B cell (primary cell): ENCODE results near the gene FAM3B. TPM values are rescaled to one million over a fixed set of nuclear protein-coding genes. Genes with fewer than 3 reads are reported as not detected.

Experiments
- ATAC-seq: fragments of 200-7000 bp; cut with Tn5 transposase; one replicate; pipeline ENCODE4 v1.10.0; 2021; ENCODE audit warnings: low read depth, mild to moderate bottlenecking, moderate number of reproducible peaks, moderate library complexity
- CTCF ChIA-PET: fragments of 350-600 bp; sonication (Branson Sonifier 250); formaldehyde crosslinking; loops from one replicate; lab custom pipeline; 2021; ENCODE audit warnings: antibody characterized with exemption, inconsistent platforms; lab: Charles Lee
- POLR2A ChIA-PET: fragments of 350-600 bp; sonication (Branson Sonifier 250); formaldehyde crosslinking; loops from one replicate; lab custom pipeline; 2021; ENCODE audit warnings: antibody characterized with exemption; lab: Charles Lee
- DNase-seq: peaks from one replicate; pipeline ENCODE4 v3.0.0; 2013
- H2AFZ ChIP-seq: 2 replicates; pipeline ENCODE4 v1.6.1; 2012; ENCODE audit warnings: mild to moderate bottlenecking, low read depth, low read length; ENCODE audit not compliant: insufficient read depth, poor library complexity, severe bottlenecking
- H3K27ac ChIP-seq, 2 donors: 1 replicate in 1 of 2; 2 replicates in 1 of 2; pipeline ENCODE4 v1.5.1; 2012 to 2013; ENCODE audit warnings: low read length in 2 of 2, mild to moderate bottlenecking in 2 of 2, moderate library complexity in 1 of 2
- H3K27me3 ChIP-seq, 4 experiments: fragments of 200-600 bp in 1 of 4; sonication (generic) in 1 of 4; replicated peaks in 1 of 4; 1 replicate in 2 of 4; 2 replicates in 2 of 4; pipeline versions ENCODE4 v1.6.1 to v1.7.0; 2013 to 2016; ENCODE audit warnings: low read length in 3 of 4, mild to moderate bottlenecking in 2 of 4, mixed read lengths in 1 of 4, moderate library complexity in 1 of 4; ENCODE audit not compliant: insufficient read depth in 4 of 4, control insufficient read depth in 3 of 4; ENCODE audit errors: control extremely low read depth in 1 of 4
- H3K36me3 ChIP-seq, 2 experiments: replicated peaks in 1 of 2; 1 replicate in 1 of 2; 2 replicates in 1 of 2; pipeline versions ENCODE4 v1.6.1 to v1.7.1; 2013; ENCODE audit warnings: low read length in 1 of 2; ENCODE audit not compliant: insufficient read depth in 2 of 2, control insufficient read depth in 1 of 2; ENCODE audit errors: control extremely low read depth in 1 of 2, extremely low read depth in 1 of 2
- H3K4me1 ChIP-seq, 2 donors: fragments of 200-600 bp in 1 of 2; sonication (generic) in 1 of 2; 1 replicate in 1 of 2; 2 replicates in 1 of 2; pipeline versions ENCODE4 v1.5.1 to v1.6.1; 2013 to 2017; ENCODE audit warnings: low read length in 2 of 2; ENCODE audit not compliant: control insufficient read depth in 2 of 2, insufficient read depth in 2 of 2
- H3K4me2 ChIP-seq: replicated peaks from 2 replicates; pipeline ENCODE3; 2012; ENCODE audit warnings: mild to moderate bottlenecking, low read depth, low read length; ENCODE audit not compliant: poor library complexity, severe bottlenecking
- H3K4me3 ChIP-seq, 5 experiments: fragments of 200-600 bp in 1 of 5; sonication (generic) in 1 of 5; 1 replicate in 3 of 5; 2 replicates in 2 of 5; pipeline versions ENCODE4 v1.5.1 to v1.7.0; 2011 to 2016; ENCODE audit warnings: low read length in 4 of 5, mild to moderate bottlenecking in 4 of 5, low read depth in 2 of 5, control low read depth in 1 of 5, moderate library complexity in 1 of 5; ENCODE audit not compliant: insufficient read depth in 1 of 5; ENCODE audit errors: control extremely low read depth in 1 of 5, extremely low read depth in 1 of 5
- H3K79me2 ChIP-seq: fragments of 200-600 bp; sonication (generic); one replicate; pipeline ENCODE4 v1.6.0; 2016; ENCODE audit warnings: low read length; ENCODE audit not compliant: control insufficient read depth, insufficient read depth
- H3K9ac ChIP-seq: fragments of 200-600 bp; sonication (generic); 2 replicates; pipeline ENCODE4 v1.6.1; 2017; ENCODE audit warnings: mild to moderate bottlenecking, low read length, moderate library complexity
- H3K9me3 ChIP-seq, 3 donors: one replicate each; pipeline versions ENCODE4 v1.6.1 to v1.7.1; 2013; ENCODE audit warnings: low read length in 2 of 3; ENCODE audit not compliant: control insufficient read depth in 2 of 3, insufficient read depth in 1 of 3; ENCODE audit errors: control extremely low read depth in 1 of 3
- H4K20me1 ChIP-seq: 2 replicates; pipeline ENCODE4 v1.6.0; 2012; ENCODE audit warnings: mild to moderate bottlenecking, low read length; ENCODE audit not compliant: insufficient read depth, control insufficient read depth, poor library complexity, severe bottlenecking
- H3K27ac Mint-ChIP-seq: one replicate; pipeline ENCODE4 v1.8.0; 2021; ENCODE audit warnings: mixed read lengths
- H3K27me3 Mint-ChIP-seq: one replicate; pipeline ENCODE4 v1.8.0; 2021; ENCODE audit warnings: mixed read lengths
- H3K4me1 Mint-ChIP-seq: one replicate; pipeline ENCODE4 v1.8.0; 2021; ENCODE audit warnings: mixed read lengths
- H3K4me3 Mint-ChIP-seq: one replicate; pipeline ENCODE4 v1.8.0; 2021; ENCODE audit warnings: mixed read lengths
- H3K9me3 Mint-ChIP-seq: one replicate; pipeline ENCODE4 v1.8.0; 2022; ENCODE audit warnings: mixed read lengths; ENCODE audit not compliant: insufficient read depth
- EZH2 ChIP-seq: IDR thresholded peaks from 2 replicates; pipeline ENCODE4 v1.6.1; 2012; ENCODE audit warnings: borderline replicate concordance, low read depth, mild to moderate bottlenecking, moderate library complexity, low read length; ENCODE audit not compliant: insufficient read depth, poor library complexity, severe bottlenecking
- WGBS: methylation state at CpG from one replicate; pipeline ENCODE4 v1.1.5; 2013; ENCODE audit warnings: missing lambda C conversion rate; ENCODE audit not compliant: insufficient coverage; 5-methylcytosine and 5-hydroxymethylcytosine counted together
- intact Hi-C: fragments of 100-400 bp; cut with micrococcal nuclease; formaldehyde crosslinking; loops from one replicate; pipeline ENCODE4 v1.10.0; 2022
- polyA minus RNA-seq: library from RNA; depleted of rRNA, polyadenylated mRNA; stranded (reverse); fragments of >200 nt; gene quantifications from 2 replicates; pipeline ENCODE4 v1.2.3, GENCODE V29; 2012
- polyA plus RNA-seq: library from polyadenylated mRNA; depleted of rRNA; stranded (reverse); fragments of >200 nt; gene quantifications from 2 replicates; pipeline ENCODE4 v1.2.3, GENCODE V29; 2012
- total RNA-seq, 2 donors: library from RNA; stranded (reverse); fragments of 120-200 nt in 1 of 2; gene quantifications; 1 replicate in 1 of 2; 2 replicates in 1 of 2; pipeline versions ENCODE4 v1.2.3 to v1.2.4, GENCODE V29; 2013 to 2022
- TF ChIP-seq, protein P1 (sequence below): fragments of 200-600 bp; IDR thresholded peaks from one replicate; pipeline ENCODE4 v1.8.0; 2022; ENCODE audit warnings: antibody characterized with exemption, mild to moderate bottlenecking

FAM3B gene, protein sequence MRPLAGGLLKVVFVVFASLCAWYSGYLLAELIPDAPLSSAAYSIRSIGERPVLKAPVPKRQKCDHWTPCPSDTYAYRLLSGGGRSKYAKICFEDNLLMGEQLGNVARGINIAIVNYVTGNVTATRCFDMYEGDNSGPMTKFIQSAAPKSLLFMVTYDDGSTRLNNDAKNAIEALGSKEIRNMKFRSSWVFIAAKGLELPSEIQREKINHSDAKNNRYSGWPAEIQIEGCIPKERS
- total RNA-seq (not detected in 2 replicates), polyA plus RNA-seq (0.09 TPM in 1 of 2 replicates, not detected in the other), polyA minus RNA-seq (not detected in 2 replicates)
- 0.14 TPM for total RNA-seq (2013)

DNA sequence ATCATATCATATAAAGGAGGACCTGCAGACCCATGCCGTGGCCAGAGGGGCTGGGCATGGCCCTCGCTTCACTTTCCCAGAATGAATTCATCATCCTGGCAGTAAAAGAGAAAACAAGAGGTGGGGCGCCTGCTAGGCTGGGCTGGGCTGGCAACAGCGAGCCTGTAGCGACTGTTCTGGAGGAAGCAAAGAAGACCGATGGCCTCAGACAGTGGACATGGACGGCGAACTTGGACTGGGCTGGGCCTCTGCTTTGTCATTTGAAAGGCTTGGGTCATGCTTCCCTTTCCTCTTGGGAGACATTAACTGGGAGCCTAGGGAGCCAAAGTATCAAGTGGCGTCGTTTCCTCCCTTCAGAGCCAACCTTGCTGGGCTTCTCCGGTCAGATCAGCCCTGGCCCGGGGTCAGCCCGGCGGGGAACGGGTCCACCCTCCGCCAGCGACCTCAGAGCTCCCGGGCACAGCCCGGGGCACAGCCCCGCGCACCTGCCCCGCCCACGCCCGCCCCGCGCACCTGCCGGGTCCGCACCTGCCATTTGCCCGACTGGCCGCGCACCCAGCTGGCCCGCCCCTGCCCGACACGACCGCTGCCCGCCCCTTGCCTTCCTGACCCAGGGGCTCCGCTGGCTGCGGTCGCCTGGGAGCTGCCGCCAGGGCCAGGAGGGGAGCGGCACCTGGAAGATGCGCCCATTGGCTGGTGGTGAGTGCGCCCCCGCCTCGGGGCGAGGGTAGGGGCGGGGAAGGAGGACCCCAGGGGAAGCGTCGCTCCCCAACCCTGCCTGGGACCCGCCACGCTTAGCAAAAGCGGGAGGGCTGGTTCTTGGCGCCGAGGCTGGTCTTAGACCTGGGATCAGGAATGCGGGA is at the start of gene FAM3B:
FAM3B (plus strand) TSS at position 602 of the 863 bp plus-strand sequence; CDS start at position 681, 79 bp downstream.
- H3K79me2 ChIP-seq, result no peaks in the 10 kb centered on the region
- POLR2A ChIA-PET, result no interaction called here
- H3K4me3 ChIP-seq, result peak within 1 kb of the TSS in 3 of 5 experiments; percentile 15 to 26 (median 25)
- H3K36me3 ChIP-seq, result no peaks in the 10 kb centered on the region
- peak within 1 kb of the TSS; percentile 57 for H3K4me3 Mint-ChIP-seq
- no peaks in the 10 kb centered on the region for H4K20me1 ChIP-seq
- peak; percentile 24 for ATAC-seq
- peaks cover 46% of the 10 kb centered on the region for H3K27me3 Mint-ChIP-seq
- no peaks in the 10 kb centered on the region for H3K9me3 ChIP-seq
- H3K9ac ChIP-seq, result peak within 1 kb of the TSS; percentile 31
- CTCF ChIA-PET, result no interaction called here
- H3K4me1 ChIP-seq, result peaks cover 10 to 15% of the 10 kb centered on the region in 2 donors
- 11% methylated on average over 55 of the region's 55 CpGs for WGBS
- no peaks in the 10 kb centered on the region for H3K9me3 Mint-ChIP-seq
- H3K27ac ChIP-seq, result no peak within 1 kb of the TSS
- peak within 1 kb of the TSS; percentile 72 for H3K4me2 ChIP-seq
- H3K4me1 Mint-ChIP-seq, result peaks cover 5% of the 10 kb centered on the region
- H2AFZ ChIP-seq, result peak within 1 kb of the TSS; percentile 34
- DNase-seq, result no peak
- intact Hi-C loops, result no loop called here
- peak within 1 kb of the TSS; percentile 16 for H3K27ac Mint-ChIP-seq
- peaks cover 0 to 40% (median 16%) of the 10 kb centered on the region in 4 experiments for H3K27me3 ChIP-seq
- TF ChIP-seq, protein P1, sequence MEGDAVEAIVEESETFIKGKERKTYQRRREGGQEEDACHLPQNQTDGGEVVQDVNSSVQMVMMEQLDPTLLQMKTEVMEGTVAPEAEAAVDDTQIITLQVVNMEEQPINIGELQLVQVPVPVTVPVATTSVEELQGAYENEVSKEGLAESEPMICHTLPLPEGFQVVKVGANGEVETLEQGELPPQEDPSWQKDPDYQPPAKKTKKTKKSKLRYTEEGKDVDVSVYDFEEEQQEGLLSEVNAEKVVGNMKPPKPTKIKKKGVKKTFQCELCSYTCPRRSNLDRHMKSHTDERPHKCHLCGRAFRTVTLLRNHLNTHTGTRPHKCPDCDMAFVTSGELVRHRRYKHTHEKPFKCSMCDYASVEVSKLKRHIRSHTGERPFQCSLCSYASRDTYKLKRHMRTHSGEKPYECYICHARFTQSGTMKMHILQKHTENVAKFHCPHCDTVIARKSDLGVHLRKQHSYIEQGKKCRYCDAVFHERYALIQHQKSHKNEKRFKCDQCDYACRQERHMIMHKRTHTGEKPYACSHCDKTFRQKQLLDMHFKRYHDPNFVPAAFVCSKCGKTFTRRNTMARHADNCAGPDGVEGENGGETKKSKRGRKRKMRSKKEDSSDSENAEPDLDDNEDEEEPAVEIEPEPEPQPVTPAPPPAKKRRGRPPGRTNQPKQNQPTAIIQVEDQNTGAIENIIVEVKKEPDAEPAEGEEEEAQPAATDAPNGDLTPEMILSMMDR, result no peak
- TF ChIP-seq EZH2, result no peak
